NCI-H1417 treated with DMSO at 0.1 percent for 48 hours (cell line): ENCODE measurements around the gene OGDH.
"Not testable (repeated sequence)": the region's sequence is repeated elsewhere in the genome, so short reads cannot be mapped to it uniquely, and the experiment has no call there.

Source experiments
- DNase-seq: peaks from one replicate; lab custom pipeline; 2025; lab: John Stamatoyannopoulos, UW

Gene OGDH

DNA sequence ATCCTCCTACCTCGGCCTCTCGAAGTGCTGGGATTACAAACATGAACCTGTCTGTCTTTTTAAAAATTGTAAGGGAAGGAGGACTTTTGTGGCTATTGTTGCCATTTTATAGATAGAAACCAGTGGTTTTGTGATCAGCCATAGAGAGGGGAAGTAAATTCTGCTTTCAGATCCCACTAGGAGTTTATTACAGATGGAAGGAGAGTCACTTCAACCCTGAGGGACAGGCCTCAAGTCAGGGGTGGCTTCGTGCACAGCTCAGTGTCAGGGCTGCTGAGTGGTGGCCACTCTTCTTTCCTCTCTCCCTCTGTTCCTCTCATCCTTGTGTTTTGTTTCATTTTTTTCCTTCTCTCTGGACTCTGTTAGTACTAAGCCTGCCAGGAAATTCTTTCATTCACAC, 60.8 kb downstream of the OGDH start:
- no peak for DNase-seq

DNA sequence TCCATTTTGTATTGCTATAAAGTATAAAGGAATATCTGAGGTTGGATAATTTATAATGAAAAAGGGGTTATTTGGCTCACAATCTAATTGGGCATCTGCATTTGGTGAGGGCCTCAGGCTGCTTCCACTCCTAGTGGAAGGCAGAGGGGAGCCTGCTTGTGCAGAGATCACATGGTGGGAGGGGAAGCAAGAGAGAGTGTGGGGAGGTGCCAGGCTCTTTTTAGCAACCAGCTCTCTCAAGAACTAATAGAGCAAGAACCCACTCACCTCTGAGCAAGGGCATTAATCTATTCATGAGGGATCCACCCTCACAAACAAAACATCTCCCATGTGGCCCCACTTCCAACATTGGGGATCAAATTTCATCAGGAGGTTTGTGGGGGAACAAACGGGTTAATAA, 64.6 kb downstream of the OGDH start:
- DNase-seq, result no peak

GRCh38 chr7:44673324-44673723, 66.9 kb downstream of the OGDH start:
- DNase-seq, result no peak

- no peak for DNase-seq
Observed at GRCh38 chr7:44673771-44674170, 67.3 kb downstream of the OGDH start.

DNA sequence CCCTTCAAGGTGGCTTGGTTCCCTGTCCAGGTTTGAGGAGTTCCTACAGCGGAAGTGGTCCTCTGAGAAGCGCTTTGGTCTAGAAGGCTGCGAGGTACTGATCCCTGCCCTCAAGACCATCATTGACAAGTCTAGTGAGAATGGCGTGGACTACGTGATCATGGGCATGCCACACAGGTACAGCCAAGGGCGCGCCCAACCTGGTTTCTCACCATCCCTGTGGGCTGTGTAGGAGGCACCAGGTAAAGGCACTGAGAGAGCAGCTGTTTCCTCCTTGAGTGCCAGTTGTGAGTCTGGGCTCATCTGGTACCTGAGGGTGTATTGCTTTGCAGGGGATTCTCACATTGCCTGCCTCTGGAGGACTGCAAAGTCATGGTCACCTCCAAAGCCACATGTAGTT, 68.0 kb downstream of the OGDH start:
- no peak for DNase-seq

DNA sequence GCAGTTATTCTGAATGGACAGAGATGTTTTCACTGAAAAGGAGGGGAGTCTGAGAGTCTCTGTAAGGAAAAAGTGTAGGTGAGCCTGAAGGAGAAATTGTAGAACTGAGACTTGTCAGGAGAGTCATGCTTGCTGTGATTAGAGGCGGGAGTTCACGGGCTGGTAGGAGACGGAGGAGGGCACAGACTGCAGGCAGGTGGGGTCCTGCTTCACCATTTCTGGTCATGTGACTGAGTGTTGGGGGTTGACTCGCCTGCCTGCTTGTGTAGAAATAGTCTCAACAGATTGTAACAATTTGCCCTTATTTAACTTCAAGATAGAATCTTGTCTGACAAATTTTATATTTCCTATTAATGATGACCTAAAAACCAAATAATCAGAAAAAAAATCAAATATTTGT, 70.3 kb downstream of the OGDH start:
- DNase-seq, result no peak

DNA sequence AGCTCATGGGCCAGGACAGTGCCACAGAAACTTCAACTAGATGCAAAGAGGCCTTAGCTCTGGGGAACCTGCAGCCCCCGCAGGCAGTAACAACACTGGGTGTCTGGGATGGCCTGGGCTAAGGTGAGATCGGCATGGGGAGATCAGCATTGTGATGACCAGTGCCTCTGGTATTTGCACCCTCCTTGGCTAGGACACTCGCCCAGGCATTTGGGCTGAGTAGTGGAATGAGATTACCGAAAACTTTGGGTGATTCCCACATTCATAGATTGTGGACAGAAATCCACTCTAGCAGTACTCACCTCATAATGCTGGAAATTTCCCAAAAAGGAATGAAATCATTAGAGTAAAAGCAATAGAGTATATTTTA, 71.7 kb downstream of the OGDH start:
- no peak for DNase-seq

GRCh38 chr7:44678471-44679179, 72.2 kb downstream of the OGDH start:
- DNase-seq, result no peak

DNA sequence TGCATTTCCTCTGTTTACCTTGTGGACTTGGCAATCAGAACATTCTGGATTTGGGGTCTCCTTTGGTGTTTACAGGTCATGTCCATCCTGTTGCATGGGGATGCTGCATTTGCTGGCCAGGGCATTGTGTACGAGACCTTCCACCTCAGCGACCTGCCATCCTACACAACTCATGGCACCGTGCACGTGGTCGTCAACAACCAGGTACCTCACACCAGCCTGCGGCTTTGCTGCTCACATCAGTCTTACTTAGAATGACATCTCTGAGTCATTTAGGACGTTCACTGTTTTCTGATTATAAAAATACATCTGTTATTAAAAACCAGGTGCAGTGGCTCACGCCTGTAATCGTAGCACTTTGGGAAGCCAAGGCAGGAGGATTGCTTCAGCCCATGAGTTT, 75.2 kb downstream of the OGDH start:
- DNase-seq, result no peak

DNA sequence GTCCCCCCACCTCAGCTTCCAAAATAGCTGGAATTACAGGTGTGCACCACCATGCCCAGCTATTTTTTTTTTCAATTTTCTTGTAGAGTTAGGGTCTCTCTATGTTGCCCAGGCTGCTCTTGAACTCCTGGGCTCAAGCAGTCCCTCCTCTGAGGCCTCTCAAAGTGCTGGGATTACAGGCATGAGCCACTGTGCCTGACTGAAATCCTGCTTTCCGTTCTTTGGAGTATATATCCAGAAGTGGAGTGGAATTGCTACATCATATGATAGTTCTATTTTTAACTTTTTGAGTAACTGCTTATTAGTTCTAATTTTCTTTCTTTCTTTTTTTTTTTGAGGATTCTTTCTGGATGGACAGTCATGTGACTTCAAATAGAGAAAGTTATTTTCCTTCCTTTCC, 79.3 kb downstream of the OGDH start:
- DNase-seq, result no peak

DNA sequence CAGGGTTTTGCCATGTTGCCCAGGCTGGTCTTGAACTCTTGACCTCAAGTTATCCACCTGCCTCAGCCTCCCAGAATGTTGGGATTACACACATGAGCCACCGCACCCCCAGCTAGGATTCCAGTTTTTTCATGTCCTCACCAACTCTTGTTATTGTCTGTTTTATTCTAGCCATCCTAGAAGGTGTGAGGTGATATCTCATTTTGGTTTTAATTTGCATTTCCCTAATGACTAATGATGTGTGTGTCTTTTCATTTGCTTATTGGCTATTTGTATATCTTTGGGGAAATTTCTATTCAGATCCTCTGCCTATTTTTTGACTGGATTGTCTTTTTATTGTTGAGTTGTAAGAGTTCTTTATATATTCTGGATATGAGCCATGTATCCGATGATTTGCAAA, 83.0 kb downstream of the OGDH start:
- no peak for DNase-seq

DNA sequence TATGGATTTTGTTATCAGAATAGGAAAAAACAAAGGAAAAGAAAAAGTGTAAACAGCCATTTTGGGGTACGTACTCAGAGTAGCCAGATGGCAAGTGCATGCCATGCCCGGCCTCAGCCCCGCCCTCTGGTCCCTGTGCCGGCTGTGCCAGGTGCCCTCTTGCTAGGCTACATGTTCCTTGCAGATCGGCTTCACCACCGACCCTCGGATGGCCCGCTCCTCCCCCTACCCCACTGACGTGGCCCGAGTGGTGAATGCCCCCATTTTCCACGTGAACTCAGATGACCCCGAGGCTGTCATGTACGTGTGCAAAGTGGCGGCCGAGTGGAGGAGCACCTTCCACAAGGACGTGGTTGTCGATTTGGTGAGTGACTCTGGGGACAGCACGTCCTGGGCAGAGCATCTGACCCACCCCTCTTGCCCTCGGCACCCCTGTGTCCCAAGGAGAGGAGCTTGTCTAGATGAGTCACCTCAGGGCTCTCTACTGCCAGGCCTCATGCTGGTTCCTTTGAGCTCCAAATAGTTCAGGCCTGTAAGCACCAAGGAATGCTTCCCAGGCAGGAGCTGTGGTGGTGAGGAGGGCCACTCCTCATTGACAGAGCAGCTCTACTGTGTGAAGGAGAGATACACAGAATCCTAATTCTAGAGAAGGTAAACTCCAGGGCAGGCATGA, 87.3 kb downstream of the OGDH start:
- DNase-seq, result no peak

DNA sequence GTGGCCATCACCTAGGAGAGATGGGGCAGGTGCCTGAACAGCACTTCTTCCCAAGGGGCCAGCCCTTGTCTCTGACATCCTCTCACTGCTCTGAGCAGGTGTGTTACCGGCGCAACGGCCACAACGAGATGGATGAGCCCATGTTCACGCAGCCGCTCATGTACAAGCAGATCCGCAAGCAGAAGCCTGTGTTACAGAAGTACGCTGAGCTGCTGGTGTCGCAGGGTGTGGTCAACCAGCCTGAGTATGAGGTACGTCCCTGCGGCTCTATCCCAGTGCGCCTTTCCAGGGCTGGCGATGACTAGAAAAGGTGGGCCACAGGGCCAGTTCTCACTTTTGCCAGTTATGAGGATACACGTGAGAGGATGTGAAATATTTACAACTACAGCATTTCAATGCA, 87.9 kb downstream of the OGDH start:
- DNase-seq, result no peak

DNA sequence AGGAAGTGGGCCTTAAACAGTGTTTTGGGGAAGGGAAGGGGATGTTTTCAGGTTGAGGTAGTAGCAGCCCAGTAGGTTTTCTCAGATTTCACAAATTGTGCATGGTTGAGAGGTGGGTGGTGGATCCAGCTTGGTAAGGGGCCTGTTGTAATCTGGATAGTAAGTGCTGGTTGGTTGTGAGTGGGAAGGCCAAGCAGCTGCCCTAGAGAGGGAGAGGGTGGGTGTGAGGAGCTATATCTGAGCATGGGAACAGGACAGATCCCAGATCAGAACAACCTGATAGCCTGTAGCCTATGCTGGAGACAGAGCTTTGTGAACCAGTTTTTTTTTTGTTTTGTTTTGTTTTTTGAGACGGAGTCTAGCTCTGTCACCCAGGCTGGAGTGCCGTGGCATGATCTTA, 88.3 kb downstream of the OGDH start:
- no peak for DNase-seq

- DNase-seq, result no peak
Observed at GRCh38 chr7:44695756-44696155, 89.3 kb downstream of the OGDH start.

- DNase-seq, result no peak
Observed at GRCh38 chr7:44696728-44697127, 90.3 kb downstream of the OGDH start.

GRCh38 chr7:44697136-44698045, 91.0 kb downstream of the OGDH start:
- DNase-seq, result no peak

GRCh38 chr7:44698046-44698580, 91.7 kb downstream of the OGDH start:
- no peak for DNase-seq

GRCh38 chr7:44699598-44699997, 93.2 kb downstream of the OGDH start:
- DNase-seq, result not testable (repeated sequence)

- no peak for DNase-seq
Observed at GRCh38 chr7:44700322-44700721, 93.9 kb downstream of the OGDH start.

DNA sequence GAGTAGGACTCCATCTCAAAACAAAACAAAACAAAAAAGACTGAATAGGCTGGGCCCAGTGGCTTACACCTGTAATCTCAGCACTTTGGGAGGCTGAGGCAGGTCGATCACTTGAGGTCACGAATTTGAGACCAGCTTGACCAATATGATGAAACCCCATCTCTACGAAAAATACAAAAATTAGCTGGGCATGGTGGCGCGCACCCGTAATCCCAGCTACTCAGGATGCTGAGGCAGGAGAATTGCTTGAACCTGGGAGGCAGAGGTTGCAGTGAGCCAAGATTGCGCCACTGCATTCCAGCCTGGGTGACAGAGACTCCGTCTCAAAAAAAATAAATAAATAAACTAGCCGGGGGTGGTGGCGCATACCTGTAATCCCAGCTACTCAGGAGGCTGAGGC, 97.0 kb downstream of the OGDH start:
- not testable (repeated sequence) for DNase-seq

DNA sequence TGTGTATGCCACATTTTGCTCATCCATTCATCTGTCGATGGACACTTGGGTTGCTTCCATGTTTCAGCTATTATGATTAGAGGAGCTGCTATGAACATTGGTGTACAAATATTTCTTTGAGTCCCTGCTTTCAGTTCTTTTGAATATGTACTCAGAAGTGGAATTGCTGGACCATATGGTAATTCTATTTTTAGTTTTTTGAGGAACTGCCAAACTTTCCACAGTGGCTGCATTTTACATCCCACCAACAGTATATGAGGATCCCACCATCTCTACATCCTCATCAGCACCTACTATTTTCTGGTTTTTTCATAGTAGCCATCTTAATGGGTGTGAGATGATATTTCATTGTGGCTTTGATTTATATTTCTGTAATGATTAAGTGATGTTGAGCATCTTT, 97.5 kb downstream of the OGDH start:
- no peak for DNase-seq

GRCh38 chr7:44705434-44705833, 99.0 kb downstream of the OGDH start:
- no peak for DNase-seq
